A549 (cell line): Measurements from ENCODE around the gene LYPD6.

Experiments used
- EP300 ChIP-seq, 2 experiments: fragments of >200 bp; sonication (Bioruptor Twin); formaldehyde crosslinking; IDR thresholded peaks; 2 replicates in 1 of 2; 3 replicates in 1 of 2; pipeline ENCODE4 v1.6.1; 2016 to 2017
- ESRRA ChIP-seq: fragments of 150-350 bp; IDR thresholded peaks from 2 replicates; pipeline ENCODE4 v1.6.1; 2014; ENCODE audit warnings: mild to moderate bottlenecking, low read length, borderline replicate concordance
- GATA3 ChIP-seq: IDR thresholded peaks from 2 replicates; pipeline ENCODE4 v1.6.1; 2012; ENCODE audit warnings: borderline replicate concordance
- RFX5 ChIP-seq: fragments of 450-650 bp; IDR thresholded peaks from 2 replicates; pipeline ENCODE4 v1.7.1; 2014; ENCODE audit warnings: antibody characterized with exemption, mild to moderate bottlenecking, moderate library complexity
- TF ChIP-seq, protein P1 (sequence below): fragments of >200 bp; sonication (Bioruptor Twin); formaldehyde crosslinking; IDR thresholded peaks from 3 replicates; pipeline ENCODE4 v1.5.1; 2016
- TF ChIP-seq, protein P2 (sequence below): fragments of 450-650 bp; IDR thresholded peaks from 2 replicates; pipeline ENCODE4 v1.6.1; 2014; ENCODE audit warnings: antibody characterized with exemption

DNA sequence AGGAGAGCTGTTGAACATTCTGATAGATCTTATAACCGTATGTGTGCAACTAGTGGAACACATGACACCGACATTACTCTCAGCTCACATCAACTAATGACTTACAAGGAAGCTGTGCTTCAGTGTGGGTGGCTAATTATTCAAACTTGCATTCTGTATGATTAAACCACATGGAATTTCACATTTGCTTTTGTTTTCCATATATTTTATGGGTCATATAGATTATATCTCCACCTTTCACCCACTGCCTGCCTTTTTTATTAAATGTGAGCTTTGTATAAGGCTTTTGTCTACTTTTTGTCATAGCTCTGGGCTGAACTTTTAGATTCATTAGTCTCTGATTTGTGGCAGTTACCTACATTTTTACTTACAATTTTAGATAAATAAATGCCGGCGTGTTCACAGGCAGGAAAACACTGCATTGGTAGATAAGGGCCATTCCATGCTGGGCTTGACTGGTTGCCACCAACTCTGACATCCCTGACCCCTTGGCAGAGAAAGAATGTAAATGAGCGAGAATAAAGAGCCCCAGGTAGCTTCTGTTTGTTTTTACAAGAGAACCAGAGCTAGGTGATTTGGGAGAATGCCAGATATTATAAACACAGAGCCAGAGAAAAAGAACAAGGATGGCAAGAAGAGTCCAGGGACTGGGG is 35.7 kb downstream of the LYPD6 start:
- TF ChIP-seq EP300 (IDR thresholded peaks at IDR 0.05) (no peak), GATA3 (no peak), ESRRA (no peak), RFX5 (no peak)
- TF ChIP-seq, protein P1, sequence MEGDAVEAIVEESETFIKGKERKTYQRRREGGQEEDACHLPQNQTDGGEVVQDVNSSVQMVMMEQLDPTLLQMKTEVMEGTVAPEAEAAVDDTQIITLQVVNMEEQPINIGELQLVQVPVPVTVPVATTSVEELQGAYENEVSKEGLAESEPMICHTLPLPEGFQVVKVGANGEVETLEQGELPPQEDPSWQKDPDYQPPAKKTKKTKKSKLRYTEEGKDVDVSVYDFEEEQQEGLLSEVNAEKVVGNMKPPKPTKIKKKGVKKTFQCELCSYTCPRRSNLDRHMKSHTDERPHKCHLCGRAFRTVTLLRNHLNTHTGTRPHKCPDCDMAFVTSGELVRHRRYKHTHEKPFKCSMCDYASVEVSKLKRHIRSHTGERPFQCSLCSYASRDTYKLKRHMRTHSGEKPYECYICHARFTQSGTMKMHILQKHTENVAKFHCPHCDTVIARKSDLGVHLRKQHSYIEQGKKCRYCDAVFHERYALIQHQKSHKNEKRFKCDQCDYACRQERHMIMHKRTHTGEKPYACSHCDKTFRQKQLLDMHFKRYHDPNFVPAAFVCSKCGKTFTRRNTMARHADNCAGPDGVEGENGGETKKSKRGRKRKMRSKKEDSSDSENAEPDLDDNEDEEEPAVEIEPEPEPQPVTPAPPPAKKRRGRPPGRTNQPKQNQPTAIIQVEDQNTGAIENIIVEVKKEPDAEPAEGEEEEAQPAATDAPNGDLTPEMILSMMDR, result no peak
- TF ChIP-seq, protein P2, sequence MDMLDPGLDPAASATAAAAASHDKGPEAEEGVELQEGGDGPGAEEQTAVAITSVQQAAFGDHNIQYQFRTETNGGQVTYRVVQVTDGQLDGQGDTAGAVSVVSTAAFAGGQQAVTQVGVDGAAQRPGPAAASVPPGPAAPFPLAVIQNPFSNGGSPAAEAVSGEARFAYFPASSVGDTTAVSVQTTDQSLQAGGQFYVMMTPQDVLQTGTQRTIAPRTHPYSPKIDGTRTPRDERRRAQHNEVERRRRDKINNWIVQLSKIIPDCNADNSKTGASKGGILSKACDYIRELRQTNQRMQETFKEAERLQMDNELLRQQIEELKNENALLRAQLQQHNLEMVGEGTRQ, result no peak
